Measurements from ENCODE around the gene SLX9.

Gene SLX9

DNA sequence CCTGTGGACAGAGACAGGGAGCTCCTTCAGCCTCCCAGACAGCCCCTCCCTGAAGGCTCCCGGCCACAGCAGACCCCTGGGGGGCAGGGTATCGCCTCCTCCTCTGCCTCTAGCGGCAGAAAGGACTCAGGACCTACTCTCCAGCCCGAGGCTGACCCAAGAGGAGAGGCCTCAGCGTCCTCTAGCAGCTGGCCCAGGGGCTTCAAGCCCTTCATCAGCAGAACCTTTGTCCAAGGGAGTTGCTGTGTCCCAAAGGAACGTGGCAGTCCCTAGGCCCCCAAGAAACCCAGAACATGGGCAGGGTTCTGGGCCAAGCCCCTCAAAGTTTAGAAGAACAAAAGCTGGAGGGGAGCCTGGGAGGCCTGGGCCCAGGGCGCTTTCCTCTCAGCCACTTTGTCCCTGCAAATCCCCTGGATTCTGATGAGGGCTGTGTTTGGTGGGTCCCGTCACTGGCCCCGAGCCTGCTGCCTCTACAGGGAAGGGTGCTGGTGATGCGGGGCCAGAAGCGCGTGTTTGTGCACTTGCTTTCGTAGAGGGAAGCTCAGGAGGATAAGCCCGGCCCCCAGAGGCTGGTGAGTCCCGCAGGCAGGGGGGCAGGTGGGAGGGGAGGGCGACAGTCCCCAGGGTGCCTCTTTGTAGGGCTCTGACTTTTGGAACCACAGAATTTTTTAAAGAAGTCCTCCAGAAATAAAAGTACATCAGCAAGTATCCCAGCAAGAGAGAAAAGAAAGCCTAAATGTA lies 32.4 kb upstream of the SLX9 start:
- H3K4me3 ChIP-seq (replicated peaks in 1 of 2; ENCODE audit: low read depth in 2 of 2, low read length in 2 of 2), result no peak overlapping the region
- DNase-seq (ENCODE audit: low read depth in 2 of 2), result no peak
- TF ChIP-seq, protein P1, sequence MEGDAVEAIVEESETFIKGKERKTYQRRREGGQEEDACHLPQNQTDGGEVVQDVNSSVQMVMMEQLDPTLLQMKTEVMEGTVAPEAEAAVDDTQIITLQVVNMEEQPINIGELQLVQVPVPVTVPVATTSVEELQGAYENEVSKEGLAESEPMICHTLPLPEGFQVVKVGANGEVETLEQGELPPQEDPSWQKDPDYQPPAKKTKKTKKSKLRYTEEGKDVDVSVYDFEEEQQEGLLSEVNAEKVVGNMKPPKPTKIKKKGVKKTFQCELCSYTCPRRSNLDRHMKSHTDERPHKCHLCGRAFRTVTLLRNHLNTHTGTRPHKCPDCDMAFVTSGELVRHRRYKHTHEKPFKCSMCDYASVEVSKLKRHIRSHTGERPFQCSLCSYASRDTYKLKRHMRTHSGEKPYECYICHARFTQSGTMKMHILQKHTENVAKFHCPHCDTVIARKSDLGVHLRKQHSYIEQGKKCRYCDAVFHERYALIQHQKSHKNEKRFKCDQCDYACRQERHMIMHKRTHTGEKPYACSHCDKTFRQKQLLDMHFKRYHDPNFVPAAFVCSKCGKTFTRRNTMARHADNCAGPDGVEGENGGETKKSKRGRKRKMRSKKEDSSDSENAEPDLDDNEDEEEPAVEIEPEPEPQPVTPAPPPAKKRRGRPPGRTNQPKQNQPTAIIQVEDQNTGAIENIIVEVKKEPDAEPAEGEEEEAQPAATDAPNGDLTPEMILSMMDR (IDR thresholded peaks at IDR 0.05; ENCODE audit: low read depth, low read length), result peak; percentile 10

DNA sequence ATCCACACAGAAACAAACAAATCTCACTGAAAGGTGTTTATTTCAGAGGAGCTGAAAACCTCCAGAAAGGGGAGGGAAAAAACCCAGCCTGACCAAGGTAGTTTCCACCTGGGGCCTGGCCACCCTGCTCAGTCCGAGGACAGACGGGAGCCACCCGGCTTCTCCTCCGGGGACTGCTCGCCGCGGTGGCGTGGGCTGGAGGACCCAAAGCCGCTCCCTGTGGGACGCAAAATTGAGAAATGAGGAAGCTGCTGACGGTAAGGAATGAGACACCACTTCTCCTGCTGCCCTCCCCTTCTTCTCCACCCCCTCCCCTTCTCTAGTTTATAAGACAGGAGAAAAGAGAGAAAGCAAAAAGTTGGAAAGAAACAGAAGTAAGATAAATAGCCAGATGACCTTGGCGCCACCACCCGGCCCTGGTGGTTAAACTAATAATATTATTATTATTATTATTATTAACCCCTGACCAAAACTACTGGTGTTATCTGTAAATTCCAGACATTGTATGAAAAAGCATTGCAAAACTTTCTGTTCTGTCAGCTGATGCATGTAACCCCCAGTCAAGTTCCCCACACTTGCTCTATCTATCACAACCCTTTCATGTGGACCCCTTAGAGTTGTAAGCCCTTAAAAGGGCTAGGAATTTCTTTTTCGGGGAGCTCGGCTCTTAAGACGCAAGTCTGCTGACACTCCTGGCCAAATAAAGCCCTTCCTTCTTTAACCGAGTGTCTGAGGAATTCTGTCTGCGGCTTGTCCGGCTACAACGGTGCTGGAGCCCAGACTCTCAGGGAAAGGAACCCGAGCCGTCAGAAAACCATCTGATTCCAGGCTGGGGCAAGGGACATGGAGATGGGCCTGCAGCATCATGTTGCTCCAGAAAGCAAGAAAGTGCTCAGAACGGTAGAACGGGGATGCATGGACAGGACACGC lies 31.6 kb upstream of the SLX9 start:
- TF ChIP-seq, protein P1 (IDR thresholded peaks at IDR 0.05; ENCODE audit: low read depth, low read length), result no peak
- DNase-seq (ENCODE audit: low read depth in 2 of 2), result peak; percentile 41 to 51
- H3K4me3 ChIP-seq (replicated peaks in 1 of 2; ENCODE audit: low read depth in 2 of 2, low read length in 2 of 2), result no peak overlapping the region

DNA sequence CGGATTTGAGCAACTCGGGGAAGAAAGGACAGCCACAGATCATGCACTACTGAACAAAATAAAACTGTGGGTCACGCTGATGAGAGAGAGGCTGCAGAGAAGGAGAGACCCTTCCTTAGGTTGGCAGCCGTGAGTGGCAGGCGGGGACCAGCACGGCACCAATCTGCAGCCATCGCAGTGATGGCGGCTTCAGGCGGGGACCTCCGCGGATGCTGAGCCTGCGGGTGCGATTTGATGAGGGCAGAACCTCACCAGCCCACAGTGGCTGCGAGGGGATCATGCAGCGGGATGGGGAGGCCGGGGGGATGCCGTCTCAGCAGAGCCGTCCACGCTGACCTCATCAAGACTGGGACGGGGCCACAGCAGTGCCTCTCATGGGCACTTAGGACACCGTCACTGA lies 30.9 kb upstream of the SLX9 start:
- no peak overlapping the region for H3K4me3 ChIP-seq (replicated peaks in 1 of 2; ENCODE audit: low read depth in 2 of 2, low read length in 2 of 2)
- TF ChIP-seq, protein P1 (IDR thresholded peaks at IDR 0.05; ENCODE audit: low read depth, low read length), result no peak
- no peak for DNase-seq (ENCODE audit: low read depth in 2 of 2)

DNA sequence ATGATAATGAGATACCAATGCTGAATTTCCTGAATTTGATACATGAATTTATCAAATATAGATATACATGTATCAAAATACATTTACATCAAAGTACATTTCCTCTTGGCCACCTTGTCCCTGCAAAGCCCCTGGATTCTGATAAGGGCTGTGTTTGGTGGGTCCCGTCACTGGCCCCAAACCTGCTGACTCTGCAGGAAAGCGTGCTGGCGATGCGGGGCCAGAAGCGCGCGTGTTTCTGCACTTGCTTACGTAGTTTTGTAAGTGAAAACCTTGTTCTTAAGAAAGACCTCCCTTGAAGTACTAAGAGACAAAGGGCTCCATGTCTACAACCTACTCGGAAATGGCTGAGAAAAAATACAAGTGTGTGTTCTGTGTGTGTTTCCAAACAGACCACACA lies 30.1 kb upstream of the SLX9 start:
- H3K4me3 ChIP-seq (replicated peaks in 1 of 2; ENCODE audit: low read depth in 2 of 2, low read length in 2 of 2), result no peak overlapping the region
- TF ChIP-seq, protein P1 (IDR thresholded peaks at IDR 0.05; ENCODE audit: low read depth, low read length), result no peak
- no peak for DNase-seq (ENCODE audit: low read depth in 2 of 2)

DNA sequence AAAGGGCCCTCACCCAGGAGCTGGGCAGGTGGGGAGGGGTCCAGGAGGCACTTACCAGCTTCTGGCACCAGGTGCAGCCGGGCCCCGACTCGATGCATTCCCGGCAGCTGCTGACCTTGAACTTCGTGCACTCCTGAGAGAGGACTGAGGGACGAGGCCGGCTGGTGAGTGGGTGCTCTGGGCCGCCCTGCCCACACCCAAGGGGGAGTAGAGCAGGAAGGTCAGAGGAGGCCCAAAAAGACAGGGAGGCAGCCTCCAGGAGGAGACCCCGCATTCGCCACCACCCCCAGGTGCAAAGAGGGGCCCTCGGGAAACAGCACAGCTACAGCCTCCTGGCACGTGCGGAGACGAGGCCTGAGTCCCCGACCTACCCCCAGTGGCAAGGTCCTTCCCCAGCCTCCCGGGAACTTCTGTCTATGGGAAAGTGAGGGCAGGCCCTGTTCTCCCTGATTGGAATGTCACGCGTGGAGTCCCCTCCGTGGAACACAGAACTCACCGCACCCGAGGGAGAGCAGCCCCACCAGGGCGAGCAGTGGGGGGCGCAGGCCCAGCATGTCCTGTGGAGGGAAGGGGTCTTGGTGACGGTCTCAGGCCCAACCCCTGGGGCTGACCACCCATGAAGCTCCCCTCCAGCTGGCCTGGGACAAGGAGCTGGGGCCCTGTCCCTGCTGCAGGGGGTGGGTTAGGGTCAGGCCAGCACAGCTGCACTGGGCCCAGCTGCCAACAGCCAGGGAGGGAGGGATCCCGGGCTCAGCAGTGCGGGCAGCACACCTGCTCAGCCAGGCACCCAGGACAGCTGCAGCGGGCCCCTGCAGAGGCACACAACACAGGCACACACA lies 29.4 kb upstream of the SLX9 start:
- no peak for DNase-seq (ENCODE audit: low read depth in 2 of 2)

DNA sequence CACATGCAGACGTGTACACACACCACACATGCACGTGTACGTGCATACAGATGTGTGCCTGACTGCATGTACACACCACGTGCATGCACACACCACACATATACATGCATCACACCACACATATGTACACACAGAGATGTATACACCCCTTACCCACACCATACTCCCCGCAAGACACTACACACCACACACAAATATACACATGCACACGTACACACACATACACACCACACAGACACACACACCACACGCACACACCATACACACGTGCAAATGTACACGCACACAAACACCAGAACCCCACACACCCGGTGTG lies 28.8 kb upstream of the SLX9 start:
- H3K4me3 ChIP-seq (replicated peaks in 1 of 2; ENCODE audit: low read depth in 2 of 2, low read length in 2 of 2), result no peak overlapping the region
- no peak for DNase-seq (ENCODE audit: low read depth in 2 of 2)
- TF ChIP-seq, protein P1 (IDR thresholded peaks at IDR 0.05; ENCODE audit: low read depth, low read length), result no peak

More for the DNA sequence above, 29.4 kb upstream of the SLX9 start:
- TF ChIP-seq, protein P1 (IDR thresholded peaks at IDR 0.05; ENCODE audit: low read depth, low read length), result no peak
- H3K4me3 ChIP-seq (replicated peaks in 1 of 2; ENCODE audit: low read depth in 2 of 2, low read length in 2 of 2), result no peak overlapping the region

Measured in cardiac fibroblast (primary cell).